ENCODE results near the gene MORC2. TPM values are rescaled to one million over a fixed set of nuclear protein-coding genes. Genes with fewer than 3 reads are reported as not detected.

The MORC2 gene
- total and polyA plus RNA-seq, 9 of the 15 experiments (the other 6 are each of a cell fraction or from before 2014, with no cell fraction given), result 3.3 to 34.7 (median 16.7) TPM

GRCh38 chr22:30968924-30969531 lies 454 bp upstream of the MORC2 start, which contains the start of gene TUG1 (continued):
- peak; percentile 80 for TF ChIP-seq MGA (IDR thresholded peaks at IDR 0.05)
- peak; percentile 99 for TF ChIP-seq ZBTB17 (CRISPR knock-in tag; IDR thresholded peaks at IDR 0.05)
- TF ChIP-seq NR4A1 (CRISPR knock-in tag; IDR thresholded peaks at IDR 0.05), result no peak
- no peak for TF ChIP-seq NR4A1 (tag; IDR thresholded peaks at IDR 0.05)
- 0 out of 2 replicates have a peak, but pooled peaks have one; percentile 35 for TF ChIP-seq MBD2 (IDR thresholded peaks at IDR 0.05; ENCODE audit: borderline replicate concordance, low read depth)
- TF ChIP-seq ZKSCAN3 (CRISPR knock-in tag; IDR thresholded peaks at IDR 0.05), result no peak
- TF ChIP-seq MBD1 (CRISPR knock-in tag; IDR thresholded peaks at IDR 0.05), result no peak
- TF ChIP-seq, protein P1, sequence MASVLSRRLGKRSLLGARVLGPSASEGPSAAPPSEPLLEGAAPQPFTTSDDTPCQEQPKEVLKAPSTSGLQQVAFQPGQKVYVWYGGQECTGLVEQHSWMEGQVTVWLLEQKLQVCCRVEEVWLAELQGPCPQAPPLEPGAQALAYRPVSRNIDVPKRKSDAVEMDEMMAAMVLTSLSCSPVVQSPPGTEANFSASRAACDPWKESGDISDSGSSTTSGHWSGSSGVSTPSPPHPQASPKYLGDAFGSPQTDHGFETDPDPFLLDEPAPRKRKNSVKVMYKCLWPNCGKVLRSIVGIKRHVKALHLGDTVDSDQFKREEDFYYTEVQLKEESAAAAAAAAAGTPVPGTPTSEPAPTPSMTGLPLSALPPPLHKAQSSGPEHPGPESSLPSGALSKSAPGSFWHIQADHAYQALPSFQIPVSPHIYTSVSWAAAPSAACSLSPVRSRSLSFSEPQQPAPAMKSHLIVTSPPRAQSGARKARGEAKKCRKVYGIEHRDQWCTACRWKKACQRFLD (CRISPR knock-in tag; IDR thresholded peaks at IDR 0.05), result 0 out of 2 replicates have a peak, but pooled peaks have one; percentile 13
- no peak for TF ChIP-seq MCM3 (IDR thresholded peaks at IDR 0.05)
- peak; percentile 20 to 79; a peak in 2 of 4 replicates for TF ChIP-seq FOXK2 (conservative IDR thresholded peaks at IDR 0.05 in 1 of 2, IDR thresholded peaks at IDR 0.05 in 1 of 2; ENCODE audit: low read depth in 2 of 2)
- peak; percentile 45; the same call in 1 of the 2 replicates for TF ChIP-seq ETV5 (CRISPR knock-in tag; IDR thresholded peaks at IDR 0.05; ENCODE audit: low read depth)
- TF ChIP-seq HNRNPLL (IDR thresholded peaks at IDR 0.05; ENCODE audit: low read depth, low read length, poor library complexity, severe bottlenecking), result no peak
- TF ChIP-seq SUPT5H (IDR thresholded peaks at IDR 0.05), result peak; percentile 62
- TF ChIP-seq CBFA2T2 (conservative IDR thresholded peaks at IDR 0.05), result peak; percentile 97

All from K562 (cell line).